Tibial nerve (tissue), 4 donors: ENCODE measurements around the gene RRP1B.

ENCODE experiments used
- CTCF ChIP-seq, 5 experiments: fragments of 200-600 bp in 3 of 5; fragments of 450-650 bp in 2 of 5; sonication (generic) in 3 of 5; IDR thresholded peaks; one replicate each; pipeline ENCODE4 v1.5.1; 2016 to 2019; ENCODE audit warnings: antibody characterized with exemption in 5 of 5, mild to moderate bottlenecking in 3 of 5, moderate library complexity in 2 of 5
- EP300 ChIP-seq, 2 donors: sonication (generic); formaldehyde crosslinking; IDR thresholded peaks; one replicate each; pipeline ENCODE4 v1.6.1; 2017; ENCODE audit warnings: antibody characterized with exemption in 2 of 2, mild to moderate bottlenecking in 1 of 2
- POLR2A ChIP-seq, 2 donors: fragments of 450-650 bp; IDR thresholded peaks; one replicate each; pipeline ENCODE4 v1.6.1; 2017; ENCODE audit warnings: antibody characterized with exemption in 2 of 2, mild to moderate bottlenecking in 2 of 2, moderate library complexity in 2 of 2

- TF ChIP-seq EP300 (IDR thresholded peaks at IDR 0.05) (no peak), CTCF (IDR thresholded peaks at IDR 0.05) (no peak), POLR2A (IDR thresholded peaks at IDR 0.05) (no peak)
Observed at GRCh38 chr21:43669828-43670605, 10.7 kb downstream of the RRP1B start.
